Activated naive CD4-positive, alpha-beta T cell treated with anti-CD3 and anti-CD28 coated beads, Interleukin-2, amount 50 U/mL, for 16 hours (primary cell): ENCODE results near the gene LTV1.
"Not testable (repeated sequence)": the region's sequence is repeated elsewhere in the genome, so short reads cannot be mapped to it uniquely, and the experiment has no call there.

ENCODE experiments used
- DNase-seq: peaks from one replicate; pipeline ENCODE4 v3.0.0-alpha.2; 2020

Gene LTV1

GRCh38 chr6:143843677-143843999 lies 500 bp downstream of the LTV1 start:
- DNase-seq: no peak

GRCh38 chr6:143844006-143844405 lies 868 bp downstream of the LTV1 start:
- no peak for DNase-seq

DNA sequence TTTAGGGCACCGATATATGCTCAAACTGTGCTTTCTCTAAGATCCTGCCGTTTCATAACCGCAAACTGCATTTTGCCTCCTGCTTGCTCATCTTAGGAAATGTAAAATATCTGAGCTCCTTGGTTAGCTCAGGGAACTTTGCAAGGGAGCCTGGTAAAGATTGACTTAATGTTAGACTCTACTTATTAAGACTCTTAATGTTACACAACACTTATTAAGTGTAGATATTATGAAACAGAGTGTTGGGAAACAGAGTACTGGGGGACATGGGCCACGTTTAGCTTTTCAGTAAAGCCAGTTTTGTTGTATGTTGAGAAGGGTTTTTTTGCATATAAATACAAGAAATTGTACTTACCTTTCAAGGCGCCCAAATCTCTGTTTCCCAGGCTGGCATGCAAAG lies 1.9 kb downstream of the LTV1 start:
- no peak for DNase-seq

DNA sequence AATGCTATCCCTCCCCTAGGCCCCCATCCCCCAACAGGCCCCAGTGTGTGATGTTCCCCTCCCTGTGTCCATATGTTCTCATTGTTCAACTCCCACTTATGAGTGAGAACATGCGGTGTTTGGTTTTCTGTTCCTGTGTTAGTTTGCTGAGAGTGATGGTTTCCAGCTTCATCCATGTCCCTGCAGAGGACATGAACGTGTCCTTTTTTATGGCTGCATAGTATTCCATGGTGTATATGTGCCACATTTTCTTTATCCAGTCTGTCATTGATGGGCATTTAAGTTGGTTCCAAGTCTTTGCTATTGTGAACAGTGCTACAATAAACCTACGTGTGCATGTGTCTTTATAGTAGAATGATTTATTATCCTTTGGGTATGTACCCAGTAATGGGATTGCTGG lies 8.6 kb downstream of the LTV1 start:
- not testable (repeated sequence) for DNase-seq

DNA sequence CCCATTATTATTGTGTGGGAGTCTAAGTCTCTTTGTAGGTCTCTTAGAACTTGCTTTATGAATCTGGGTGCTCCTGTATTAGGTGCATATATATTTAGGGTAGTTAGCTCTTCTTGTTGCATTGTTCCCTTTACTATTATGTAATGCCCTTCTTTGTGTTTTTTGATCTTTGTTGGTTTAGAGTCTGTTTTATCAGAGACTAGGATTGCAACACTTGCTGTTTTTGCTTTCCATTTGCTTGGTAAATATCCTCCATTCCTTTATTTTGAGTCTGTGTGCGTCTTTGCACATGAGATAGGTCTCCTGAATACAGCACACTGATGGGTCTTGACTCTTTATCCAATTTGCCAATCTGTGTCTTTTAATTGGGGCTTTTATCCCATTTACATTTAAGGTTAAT lies 11.9 kb downstream of the LTV1 start:
- DNase-seq: not testable (repeated sequence)

DNA sequence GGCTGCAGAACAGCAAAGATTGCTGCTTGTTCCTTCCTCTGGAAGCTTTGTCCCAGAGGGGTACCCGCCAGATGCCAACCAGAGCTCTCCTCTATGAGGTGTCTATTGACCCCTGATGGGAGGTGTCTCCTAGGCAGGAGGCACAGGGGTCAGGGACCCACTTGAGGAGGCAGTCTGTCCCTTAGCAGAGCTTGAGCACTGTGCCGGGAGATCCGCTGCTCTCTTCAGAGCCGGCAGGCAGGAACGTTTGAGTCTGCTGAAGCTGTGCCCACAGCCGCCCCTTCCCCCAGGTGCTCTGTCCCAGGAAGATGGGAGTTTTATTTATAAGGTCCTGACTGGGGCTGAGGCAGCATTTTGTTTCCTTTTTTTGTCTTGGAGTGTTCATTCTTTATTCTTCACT lies 13.6 kb downstream of the LTV1 start:
- DNase-seq: not testable (repeated sequence)

- no peak for DNase-seq
These were observed 14.5 kb downstream of the LTV1 start for GRCh38 chr6:143857651-143858050.

GRCh38 chr6:143859891-143860660 lies 16.9 kb downstream of the LTV1 start:
- DNase-seq: no peak

- no peak for DNase-seq
These were observed 20.6 kb downstream of the LTV1 start for GRCh38 chr6:143863771-143864170.

GRCh38 chr6:143864234-143864633 lies 21.1 kb downstream of the LTV1 start, which contains the start of gene ZC2HC1B:
Gene ZC2HC1B, plus strand, starts transcription at chr6:143864474. Its CDS starts 66 bp downstream, at chr6:143864540.
- no peak for DNase-seq

GRCh38 chr6:143867236-143867635 lies 24.1 kb downstream of the LTV1 start:
- DNase-seq: no peak

- DNase-seq: not testable (repeated sequence)
These were observed 25.7 kb downstream of the LTV1 start for GRCh38 chr6:143868808-143869207.

DNA sequence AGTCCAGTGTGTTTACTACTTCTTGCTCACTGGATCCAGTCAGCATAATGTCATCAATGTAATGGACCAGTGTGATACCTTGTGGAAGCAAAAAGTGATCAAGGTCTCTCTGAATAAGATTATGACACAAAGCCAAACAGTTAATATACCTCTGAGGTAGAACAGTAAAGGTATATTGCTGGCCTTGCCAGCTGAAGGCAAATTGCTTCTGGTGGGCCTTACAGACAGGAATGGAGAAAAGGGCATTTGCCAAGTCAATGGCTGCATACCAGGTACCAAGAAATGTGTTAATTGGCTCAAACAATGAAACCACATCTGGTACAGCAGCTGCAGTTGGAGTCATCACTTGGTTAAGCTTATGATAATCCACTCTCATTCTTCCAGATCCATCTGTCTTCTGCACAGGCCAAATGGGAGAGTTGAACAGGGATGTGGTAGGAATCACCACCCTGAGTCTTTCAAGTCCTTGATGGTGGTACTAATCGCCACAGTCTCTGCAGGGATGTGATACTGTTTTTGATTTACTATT lies 28.1 kb downstream of the LTV1 start:
- not testable (repeated sequence) for DNase-seq

DNA sequence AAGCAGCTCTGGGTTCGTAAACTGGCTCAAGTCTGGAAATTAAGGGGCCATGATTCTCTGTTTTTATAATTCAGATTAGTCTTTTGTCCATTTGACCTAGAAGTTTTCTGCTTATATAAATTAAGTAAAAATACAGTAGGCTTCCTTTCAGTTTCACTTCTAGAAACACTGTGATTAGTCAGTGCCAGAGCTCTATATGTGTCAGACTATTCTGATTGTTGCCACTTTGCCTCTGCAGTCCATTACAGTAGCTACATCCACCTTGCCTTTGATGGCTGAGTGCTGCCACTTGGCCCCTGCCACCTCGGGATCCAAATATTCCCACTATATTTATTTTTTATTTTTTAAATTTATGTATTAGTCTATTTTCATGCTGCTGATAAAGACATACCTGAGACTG lies 29.1 kb downstream of the LTV1 start:
- DNase-seq: no peak

- not testable (repeated sequence) for DNase-seq
These were observed 30.5 kb downstream of the LTV1 start for GRCh38 chr6:143873600-143873999.

GRCh38 chr6:143874503-143874902 lies 31.4 kb downstream of the LTV1 start:
- DNase-seq: not testable (repeated sequence)

DNA sequence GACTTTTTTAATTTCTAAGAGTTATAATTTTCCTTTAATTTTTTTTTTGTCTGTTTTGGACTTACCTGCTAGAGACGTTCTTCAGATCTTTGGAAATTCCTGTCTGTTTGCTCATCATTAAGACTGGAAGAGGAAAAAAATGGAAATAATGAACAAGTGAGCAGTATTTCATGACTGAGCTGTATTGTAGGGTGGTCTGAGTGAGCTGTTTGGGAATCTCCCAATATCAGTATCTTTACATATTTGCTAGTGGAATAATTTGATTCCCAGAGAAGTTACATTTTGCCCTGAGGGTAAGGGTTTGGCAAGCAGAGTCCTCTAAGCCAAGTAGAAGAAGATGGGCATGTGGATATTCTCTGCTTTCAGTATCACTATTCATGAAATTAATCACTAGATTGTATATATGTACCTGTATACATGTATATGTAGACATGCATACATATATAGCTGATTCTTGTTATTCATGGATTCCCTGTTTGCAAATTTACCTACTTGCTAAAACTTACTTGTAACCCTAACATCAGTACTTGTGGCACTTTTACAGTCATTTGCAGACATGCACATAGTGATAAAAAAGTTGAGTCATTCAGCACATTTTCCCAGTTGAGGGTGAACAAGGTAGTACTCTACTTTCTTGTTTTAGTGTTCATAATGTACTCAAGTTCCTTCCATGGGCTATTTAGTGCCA lies 34.6 kb downstream of the LTV1 start:
- no peak for DNase-seq

DNA sequence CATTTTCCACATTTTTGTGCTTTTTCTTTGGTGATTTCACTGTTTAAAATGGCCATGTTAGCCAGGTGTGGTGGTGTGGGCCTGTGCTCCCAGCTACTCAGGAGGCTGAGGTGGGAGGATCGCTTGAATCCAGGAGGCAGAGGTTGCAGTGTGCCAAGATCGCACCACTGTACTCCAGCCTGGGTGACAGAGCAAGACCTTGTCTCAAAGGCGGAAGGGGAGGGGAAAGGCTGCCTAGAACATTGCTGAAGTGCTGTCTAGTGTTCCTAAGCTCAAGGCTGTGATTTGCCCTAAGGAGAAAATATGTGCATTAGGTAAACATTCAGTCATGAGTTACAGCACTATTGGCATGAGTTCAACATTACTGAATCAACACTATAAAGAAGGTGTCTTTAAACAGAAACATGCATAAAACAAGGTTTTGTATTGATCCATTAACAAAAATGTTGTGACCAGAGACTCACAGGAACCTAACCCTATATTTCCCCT lies 35.2 kb downstream of the LTV1 start:
- DNase-seq: no peak

DNA sequence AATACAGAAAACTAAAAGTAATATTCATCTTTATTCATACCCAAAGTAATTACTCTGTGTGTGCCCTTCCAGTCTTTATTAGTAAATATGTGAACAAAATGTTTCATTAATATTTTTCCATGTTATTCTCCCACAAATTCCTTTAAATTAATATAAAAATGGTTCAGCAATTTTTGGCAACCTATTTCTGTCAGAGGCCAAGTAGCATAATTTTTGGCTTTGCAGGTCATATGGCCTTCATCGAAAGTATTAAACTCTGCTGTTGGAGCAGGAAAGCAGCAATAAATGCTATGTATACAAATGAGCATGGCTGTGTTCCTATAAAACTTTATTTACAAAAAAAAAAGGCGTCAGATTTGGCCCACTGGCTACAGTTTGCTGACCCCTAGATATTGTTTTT lies 37.3 kb downstream of the LTV1 start:
- no peak for DNase-seq

DNA sequence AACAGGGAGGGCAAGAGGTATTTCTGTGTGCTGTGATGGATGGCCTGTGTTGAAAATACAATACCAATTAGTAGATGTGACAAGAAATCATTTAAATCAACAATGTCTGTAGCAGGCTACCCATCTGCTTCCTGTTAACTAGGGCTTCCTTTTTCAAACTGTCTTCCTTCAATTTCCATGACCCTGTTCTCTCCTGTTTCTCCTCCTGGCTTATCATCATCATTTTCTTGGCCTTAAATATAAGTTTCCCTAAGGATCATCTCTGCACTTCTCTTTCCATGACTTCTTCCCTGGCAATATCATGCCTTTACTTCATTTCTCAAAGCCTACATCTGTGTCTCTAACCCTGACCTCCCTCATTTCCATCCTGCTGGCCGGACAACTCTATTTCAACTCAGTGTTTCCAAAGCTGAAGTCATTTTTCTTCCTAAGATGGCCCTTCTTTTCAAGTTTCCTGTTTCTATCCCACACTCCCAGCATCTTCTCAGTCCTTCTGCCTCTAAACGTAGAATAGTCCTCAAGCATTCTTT lies 39.3 kb downstream of the LTV1 start:
- DNase-seq: no peak

DNA sequence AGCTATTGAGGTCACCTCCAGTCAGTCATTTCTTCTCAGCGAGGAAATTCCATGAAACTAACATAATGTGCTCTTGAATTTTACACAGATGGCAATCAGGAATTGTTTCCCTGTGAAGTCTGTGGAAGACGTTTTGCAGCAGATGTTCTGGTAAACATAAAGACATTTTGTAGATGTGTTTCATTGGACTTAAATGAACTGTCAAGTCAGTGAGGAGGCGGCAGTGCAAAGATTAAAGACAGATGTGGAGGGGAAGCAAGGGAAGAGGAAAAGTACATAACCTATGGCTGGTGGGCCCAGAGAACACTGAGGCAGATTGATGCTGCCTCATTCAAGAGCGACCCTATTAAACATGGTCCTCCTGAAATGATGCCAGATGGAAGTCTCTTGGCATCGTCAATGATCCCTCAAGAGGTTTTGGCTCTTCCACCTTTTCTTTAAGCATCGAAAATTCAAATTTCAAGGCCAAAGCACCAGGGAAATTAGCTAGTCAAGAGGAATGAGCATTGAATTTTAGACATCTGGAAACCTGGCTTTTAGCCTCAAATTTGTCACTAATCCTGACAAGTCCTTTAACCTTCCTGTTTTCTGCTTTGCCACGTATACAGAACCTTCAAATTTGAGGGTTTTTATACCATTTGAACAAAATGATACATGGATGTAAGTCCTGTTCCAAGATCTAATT lies 41.2 kb downstream of the LTV1 start:
- DNase-seq: no peak

DNA sequence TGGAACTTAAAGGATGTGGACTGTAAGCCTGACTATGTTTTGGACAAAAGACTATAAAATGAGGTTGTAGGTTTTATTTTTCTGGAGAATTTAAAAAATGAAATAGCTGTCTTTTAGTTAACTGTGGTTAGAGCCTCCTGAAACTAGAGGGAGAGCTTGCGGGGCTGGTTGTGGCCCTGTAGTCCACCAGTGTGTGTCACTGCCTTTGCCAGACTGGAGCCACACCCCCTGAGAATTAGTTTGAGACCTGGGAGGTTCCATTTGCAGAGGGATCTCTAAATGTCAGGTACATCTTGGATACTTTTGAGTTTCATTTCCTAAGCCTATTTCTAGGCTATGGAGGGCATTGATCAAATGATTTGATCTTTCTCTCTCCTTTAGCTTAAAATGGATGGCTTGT lies 42.0 kb downstream of the LTV1 start:
- DNase-seq: no peak

DNA sequence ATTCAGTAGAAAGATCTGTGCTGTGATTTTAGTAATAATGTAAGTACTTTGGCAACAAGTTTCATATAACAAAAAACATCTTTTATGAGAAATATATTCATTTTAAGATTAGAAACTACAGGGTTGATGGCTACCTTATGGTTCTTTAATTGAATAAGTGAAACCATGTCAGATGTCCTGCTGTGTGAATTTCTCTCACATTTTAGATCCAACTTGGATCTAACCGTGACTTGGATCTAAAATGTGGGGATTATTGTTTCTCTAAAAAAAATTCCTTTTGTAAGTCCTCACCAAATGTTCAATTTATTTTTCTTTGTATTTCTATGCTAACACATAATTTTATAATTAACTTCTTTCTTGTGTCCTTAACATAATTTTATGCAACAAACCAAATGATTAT lies 51.5 kb downstream of the LTV1 start:
- DNase-seq: no peak
